ENCODE data around the gene SUMO3.

SUMO3 gene

GRCh38 chr21:44840771-44841170, 22.9 kb upstream of the SUMO3 start:
- H3K27ac ChIP-seq: no peak overlapping the region
- TF ChIP-seq, protein P1, sequence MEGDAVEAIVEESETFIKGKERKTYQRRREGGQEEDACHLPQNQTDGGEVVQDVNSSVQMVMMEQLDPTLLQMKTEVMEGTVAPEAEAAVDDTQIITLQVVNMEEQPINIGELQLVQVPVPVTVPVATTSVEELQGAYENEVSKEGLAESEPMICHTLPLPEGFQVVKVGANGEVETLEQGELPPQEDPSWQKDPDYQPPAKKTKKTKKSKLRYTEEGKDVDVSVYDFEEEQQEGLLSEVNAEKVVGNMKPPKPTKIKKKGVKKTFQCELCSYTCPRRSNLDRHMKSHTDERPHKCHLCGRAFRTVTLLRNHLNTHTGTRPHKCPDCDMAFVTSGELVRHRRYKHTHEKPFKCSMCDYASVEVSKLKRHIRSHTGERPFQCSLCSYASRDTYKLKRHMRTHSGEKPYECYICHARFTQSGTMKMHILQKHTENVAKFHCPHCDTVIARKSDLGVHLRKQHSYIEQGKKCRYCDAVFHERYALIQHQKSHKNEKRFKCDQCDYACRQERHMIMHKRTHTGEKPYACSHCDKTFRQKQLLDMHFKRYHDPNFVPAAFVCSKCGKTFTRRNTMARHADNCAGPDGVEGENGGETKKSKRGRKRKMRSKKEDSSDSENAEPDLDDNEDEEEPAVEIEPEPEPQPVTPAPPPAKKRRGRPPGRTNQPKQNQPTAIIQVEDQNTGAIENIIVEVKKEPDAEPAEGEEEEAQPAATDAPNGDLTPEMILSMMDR (IDR thresholded peaks at IDR 0.05): no peak
- no peak for TF ChIP-seq ZFX (IDR thresholded peaks at IDR 0.05; ENCODE audit: borderline replicate concordance)

GRCh38 chr21:44838951-44839350, 21.1 kb upstream of the SUMO3 start:
- TF ChIP-seq, protein P1 (IDR thresholded peaks at IDR 0.05): no peak
- no peak for TF ChIP-seq ZFX (IDR thresholded peaks at IDR 0.05; ENCODE audit: borderline replicate concordance)
- H3K27ac ChIP-seq: no peak overlapping the region

- TF ChIP-seq ZFX (IDR thresholded peaks at IDR 0.05; ENCODE audit: borderline replicate concordance): no peak
- TF ChIP-seq, protein P1 (IDR thresholded peaks at IDR 0.05): no peak
- H3K27ac ChIP-seq: no peak overlapping the region
Observed at GRCh38 chr21:44838039-44838895, 20.4 kb upstream of the SUMO3 start.

- H3K27ac ChIP-seq: no peak overlapping the region
- no peak for TF ChIP-seq ZFX (IDR thresholded peaks at IDR 0.05; ENCODE audit: borderline replicate concordance)
- TF ChIP-seq, protein P1 (IDR thresholded peaks at IDR 0.05): no peak
Observed at GRCh38 chr21:44837537-44837936, 19.7 kb upstream of the SUMO3 start.

DNA sequence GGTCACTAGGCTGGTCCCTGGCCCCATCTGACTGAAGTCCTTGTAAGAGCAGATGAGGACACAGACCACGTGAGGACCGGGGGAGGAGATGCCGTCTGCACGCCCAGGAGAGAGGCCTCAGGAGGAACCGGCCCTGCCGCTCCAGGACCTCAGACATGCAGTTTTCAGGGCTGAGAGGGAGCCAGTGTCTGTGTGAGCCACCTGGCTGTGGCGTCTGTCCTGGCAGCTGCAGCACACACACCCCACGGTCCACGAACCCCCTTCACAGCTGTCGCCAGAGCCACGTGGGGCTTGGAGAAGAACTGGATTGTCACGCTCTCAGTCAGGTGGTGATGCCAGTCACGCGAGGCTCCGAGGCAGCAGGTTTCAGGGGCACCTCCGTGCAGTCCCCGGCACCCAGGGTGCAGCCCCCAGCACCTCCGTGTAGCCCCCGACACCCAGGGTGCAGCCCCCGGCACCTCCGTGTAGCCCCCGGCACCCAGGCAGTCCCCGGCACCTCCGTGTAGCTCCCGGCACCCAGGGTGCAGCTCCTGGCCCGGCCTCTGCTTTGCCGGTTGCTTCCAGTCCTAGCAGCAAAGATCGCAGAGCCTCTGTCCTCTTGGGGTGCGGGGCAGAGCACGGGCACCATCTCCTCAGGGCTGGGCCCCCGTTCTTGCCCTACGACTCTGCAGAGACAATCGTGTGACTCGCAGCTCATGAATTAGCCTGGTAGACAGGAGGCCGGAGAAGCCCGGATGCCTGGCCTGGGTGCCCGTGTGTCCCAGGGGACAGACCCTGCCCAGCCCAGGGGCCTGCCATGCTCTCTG, 19.0 kb upstream of the SUMO3 start:
- no peak overlapping the region for H3K27ac ChIP-seq

GRCh38 chr21:44836349-44836665, 18.4 kb upstream of the SUMO3 start:
- no peak for TF ChIP-seq ZFX (IDR thresholded peaks at IDR 0.05; ENCODE audit: borderline replicate concordance)
- TF ChIP-seq, protein P1 (IDR thresholded peaks at IDR 0.05): no peak
- H3K27ac ChIP-seq: no peak overlapping the region

More for the DNA sequence above, 19.0 kb upstream of the SUMO3 start:
- TF ChIP-seq, protein P1 (IDR thresholded peaks at IDR 0.05): no peak
- TF ChIP-seq ZFX (IDR thresholded peaks at IDR 0.05; ENCODE audit: borderline replicate concordance): no peak

- no peak for TF ChIP-seq ZFX (IDR thresholded peaks at IDR 0.05; ENCODE audit: borderline replicate concordance)
- TF ChIP-seq, protein P1 (IDR thresholded peaks at IDR 0.05): no peak
- no peak overlapping the region for H3K27ac ChIP-seq
Observed at GRCh38 chr21:44835647-44835973, 17.7 kb upstream of the SUMO3 start.

Measured in 22Rv1 (cell line).